Trophoblast cell (in vitro differentiated cells and primary cell): ENCODE results near the gene ACO1.

Source experiments
- DNase-seq, 2 donors: peaks; one replicate each; pipeline ENCODE4 v3.0.0-alpha.2; 2016
- H2AFZ ChIP-seq: 2 replicates; pipeline ENCODE4 v1.6.1; 2013; ENCODE audit warnings: low read length, moderate library complexity, mild to moderate bottlenecking; ENCODE audit not compliant: insufficient read depth, poor library complexity
- H2AK5ac ChIP-seq: 2 replicates; pipeline ENCODE4 v1.6.1; 2013; ENCODE audit warnings: mild to moderate bottlenecking, low read length
- H2BK120ac ChIP-seq: 2 replicates; pipeline ENCODE4 v1.6.1; 2013; ENCODE audit warnings: low read length, mild to moderate bottlenecking, moderate library complexity; ENCODE audit not compliant: insufficient read depth, poor library complexity
- H2BK12ac ChIP-seq: 2 replicates; pipeline ENCODE4 v1.6.1; 2013; ENCODE audit warnings: mild to moderate bottlenecking, low read length, moderate library complexity
- H2BK5ac ChIP-seq: 2 replicates; pipeline ENCODE4 v1.6.1; 2013; ENCODE audit warnings: low read length, low read depth, moderate library complexity, mild to moderate bottlenecking; ENCODE audit not compliant: poor library complexity
- H3K14ac ChIP-seq: 2 replicates; pipeline ENCODE4 v1.6.1; 2013; ENCODE audit warnings: mild to moderate bottlenecking, low read length
- H3K18ac ChIP-seq: 2 replicates; pipeline ENCODE4 v1.6.1; 2013; ENCODE audit warnings: mild to moderate bottlenecking, low read length
- H3K23ac ChIP-seq: 2 replicates; pipeline ENCODE4 v1.6.1; 2013; ENCODE audit warnings: low read length
- H3K27ac ChIP-seq: 2 replicates; pipeline ENCODE4 v1.5.1; 2013; ENCODE audit warnings: low read depth, mild to moderate bottlenecking, inconsistent platforms, low read length, moderate library complexity
- H3K27me3 ChIP-seq: 2 replicates; pipeline ENCODE4 v1.6.1; 2013; ENCODE audit warnings: inconsistent platforms, mild to moderate bottlenecking, low read length, moderate library complexity; ENCODE audit not compliant: insufficient read depth
- H3K36me3 ChIP-seq, 2 experiments: 1 replicate in 1 of 2; 2 replicates in 1 of 2; pipeline ENCODE4 v1.6.1; 2013; ENCODE audit warnings: low read length in 2 of 2, mild to moderate bottlenecking in 2 of 2, moderate library complexity in 1 of 2; ENCODE audit not compliant: insufficient read depth in 2 of 2, control insufficient read depth in 1 of 2
- H3K4ac ChIP-seq: 2 replicates; pipeline ENCODE4 v1.6.1; 2013; ENCODE audit warnings: low read depth, mild to moderate bottlenecking, low read length, moderate library complexity
- H3K4me1 ChIP-seq, 2 experiments: 1 replicate in 1 of 2; 2 replicates in 1 of 2; pipeline ENCODE4 v1.6.1; 2013; ENCODE audit warnings: low read length in 2 of 2, mild to moderate bottlenecking in 2 of 2, moderate library complexity in 1 of 2; ENCODE audit not compliant: insufficient read depth in 2 of 2, control insufficient read depth in 1 of 2
- H3K4me2 ChIP-seq: 2 replicates; pipeline ENCODE4 v1.6.1; 2013; ENCODE audit warnings: inconsistent platforms, mild to moderate bottlenecking, low read length, moderate library complexity
- H3K4me3 ChIP-seq: 2 replicates; pipeline ENCODE4 v1.5.1; 2013; ENCODE audit warnings: mild to moderate bottlenecking, low read depth, low read length, inconsistent platforms
- H3K79me1 ChIP-seq: one replicate; pipeline ENCODE4 v1.6.1; 2013; ENCODE audit warnings: low read length
- H3K79me2 ChIP-seq: 2 replicates; pipeline ENCODE4 v1.6.1; 2013; ENCODE audit warnings: low read length, mild to moderate bottlenecking; ENCODE audit not compliant: control insufficient read depth, insufficient read depth, poor library complexity
- H3K9ac ChIP-seq: 2 replicates; pipeline ENCODE4 v1.6.1; 2013; ENCODE audit warnings: mild to moderate bottlenecking, low read length
- H3K9me3 ChIP-seq: 2 replicates; pipeline ENCODE4 v1.6.1; 2013; ENCODE audit warnings: low read depth, mild to moderate bottlenecking, control low read depth, inconsistent platforms, low read length; ENCODE audit not compliant: insufficient read depth
- H4K12ac ChIP-seq: 2 replicates; pipeline ENCODE4 v1.6.1; 2013; ENCODE audit warnings: low read depth, mild to moderate bottlenecking, low read length, moderate library complexity
- H4K8ac ChIP-seq: 2 replicates; pipeline ENCODE4 v1.6.1; 2013; ENCODE audit warnings: low read depth, mild to moderate bottlenecking, low read length, moderate library complexity
- H4K91ac ChIP-seq: one replicate; pipeline ENCODE4 v1.6.1; 2013; ENCODE audit warnings: low read depth, mild to moderate bottlenecking, low read length, moderate library complexity
- WGBS: extraction: QIAGEN DNeasy Blood & Tissue Kit; methylation state at CpG from one replicate; pipeline ENCODE4 v1.1.7; 2013; ENCODE audit warnings: missing lambda C conversion rate; ENCODE audit not compliant: insufficient read length, insufficient coverage; ENCODE audit errors: extremely low coverage; 5-methylcytosine and 5-hydroxymethylcytosine counted together

ACO1 gene

GRCh38 chr9:32497921-32498320 is 113.5 kb downstream of the ACO1 start:
- Histone ChIP-seq H2BK12ac (no peak overlapping the region), H3K9ac (no peak overlapping the region), H3K4ac (no peak overlapping the region), H3K27ac (no peak overlapping the region), H3K9me3 (no peaks in the 10 kb centered on the region), H3K36me3 (peaks cover 0 to 2% of the 10 kb centered on the region in 2 experiments), H3K4me1 (no peaks in the 10 kb centered on the region), H3K79me2 (no peaks in the 10 kb centered on the region), H2AK5ac (no peak overlapping the region), H3K18ac (no peak overlapping the region), H3K14ac (no peak overlapping the region), H2BK5ac (no peak overlapping the region), H3K4me3 (no peak overlapping the region), H4K12ac (no peak overlapping the region), H2BK120ac (no peak overlapping the region), H3K27me3 (no peaks in the 10 kb centered on the region), H3K23ac (no peak overlapping the region), H4K8ac (no peak overlapping the region), H3K4me2 (no peak overlapping the region), H4K91ac (no peak overlapping the region), H3K79me1 (no peaks in the 10 kb centered on the region), H2AFZ (no peak overlapping the region)
- no peak for DNase-seq

DNA sequence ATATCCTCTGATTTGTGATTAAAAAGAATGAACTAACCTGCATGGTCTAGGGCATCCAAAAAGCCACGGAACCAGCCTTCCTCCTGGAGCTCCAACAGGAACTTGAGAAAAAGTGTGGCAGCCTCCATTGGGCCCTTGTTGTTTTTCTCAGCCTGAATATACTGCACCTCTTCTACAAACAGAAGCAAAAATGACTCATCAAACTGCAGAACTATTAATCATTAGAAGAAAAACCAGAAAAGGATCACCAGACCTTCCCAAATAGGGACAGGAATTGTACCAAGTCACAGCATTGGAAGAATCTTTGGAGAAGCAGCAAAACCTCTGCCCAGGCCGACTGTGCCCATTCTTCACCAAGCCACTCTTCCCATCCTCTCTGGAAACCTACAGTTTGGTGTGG is 116.3 kb downstream of the ACO1 start:
- no peaks in the 10 kb centered on the region for H3K4me1 ChIP-seq
- no peak overlapping the region for H3K4me3 ChIP-seq
- H3K9ac ChIP-seq: no peak overlapping the region
- H2BK12ac ChIP-seq: no peak overlapping the region
- no peak overlapping the region for H3K4ac ChIP-seq
- H3K36me3 ChIP-seq: peaks cover 0 to 2% of the 10 kb centered on the region in 2 experiments
- no peak overlapping the region for H2AK5ac ChIP-seq
- no peak overlapping the region for H2BK120ac ChIP-seq
- no peak overlapping the region for H2AFZ ChIP-seq
- H3K23ac ChIP-seq: no peak overlapping the region
- DNase-seq: no peak
- no peak overlapping the region for H3K27ac ChIP-seq
- no peak overlapping the region for H2BK5ac ChIP-seq
- H3K27me3 ChIP-seq: no peaks in the 10 kb centered on the region
- H4K91ac ChIP-seq: no peak overlapping the region
- peaks cover 2% of the 10 kb centered on the region for H3K9me3 ChIP-seq
- no peaks in the 10 kb centered on the region for H3K79me1 ChIP-seq
- no peak overlapping the region for H4K12ac ChIP-seq
- no CpG with 5 or more reads among the region's 2 CpGs for WGBS
- H3K14ac ChIP-seq: no peak overlapping the region
- no peaks in the 10 kb centered on the region for H3K79me2 ChIP-seq
- no peak overlapping the region for H4K8ac ChIP-seq
- no peak overlapping the region for H3K4me2 ChIP-seq
- H3K18ac ChIP-seq: no peak overlapping the region

GRCh38 chr9:32501868-32502267 is 117.4 kb downstream of the ACO1 start:
- Histone ChIP-seq H3K79me1 (no peaks in the 10 kb centered on the region), H2AK5ac (no peak overlapping the region), H3K79me2 (no peaks in the 10 kb centered on the region), H4K91ac (no peak overlapping the region), H4K8ac (no peak overlapping the region), H3K4me1 (no peaks in the 10 kb centered on the region), H2BK5ac (no peak overlapping the region), H2BK120ac (no peak overlapping the region), H3K27me3 (no peaks in the 10 kb centered on the region), H3K9me3 (peaks cover 2% of the 10 kb centered on the region), H3K27ac (no peak overlapping the region), H3K4me3 (no peak overlapping the region), H3K4me2 (no peak overlapping the region), H3K18ac (no peak overlapping the region), H2AFZ (no peak overlapping the region), H3K23ac (no peak overlapping the region), H4K12ac (no peak overlapping the region), H3K4ac (no peak overlapping the region), H2BK12ac (no peak overlapping the region), H3K9ac (no peak overlapping the region), H3K14ac (no peak overlapping the region), H3K36me3 (peaks cover 0 to 2% of the 10 kb centered on the region in 2 experiments)
- no CpG with 5 or more reads among the region's 1 CpG for WGBS
- DNase-seq: no peak

- no peak overlapping the region for H3K9ac ChIP-seq
- no peak overlapping the region for H2AK5ac ChIP-seq
- H2BK5ac ChIP-seq: no peak overlapping the region
- no peak overlapping the region for H3K4me2 ChIP-seq
- no peak overlapping the region for H4K8ac ChIP-seq
- H3K36me3 ChIP-seq: peaks cover 0 to 2% of the 10 kb centered on the region in 2 experiments
- H3K4ac ChIP-seq: no peak overlapping the region
- no peak overlapping the region for H4K12ac ChIP-seq
- H4K91ac ChIP-seq: no peak overlapping the region
- H3K9me3 ChIP-seq: peaks cover 2% of the 10 kb centered on the region
- no peak overlapping the region for H3K14ac ChIP-seq
- no peak overlapping the region for H3K27ac ChIP-seq
- H3K18ac ChIP-seq: no peak overlapping the region
- H3K4me3 ChIP-seq: no peak overlapping the region
- H3K23ac ChIP-seq: no peak overlapping the region
- H3K4me1 ChIP-seq: no peaks in the 10 kb centered on the region
- no peaks in the 10 kb centered on the region for H3K79me1 ChIP-seq
- no peaks in the 10 kb centered on the region for H3K79me2 ChIP-seq
- H2AFZ ChIP-seq: no peak overlapping the region
- no peaks in the 10 kb centered on the region for H3K27me3 ChIP-seq
- DNase-seq: peak; percentile 81 to 89
- no peak overlapping the region for H2BK12ac ChIP-seq
- no peak overlapping the region for H2BK120ac ChIP-seq
- no CpG with 5 or more reads among the region's 4 CpGs for WGBS
These were observed 118.0 kb downstream of the ACO1 start for GRCh38 chr9:32502464-32502863.
